DOHH2 (cell line): ENCODE results near the gene LRRN4CL.

ENCODE experiments used
- CTCF ChIP-seq: fragments of 200-600 bp; sonication (generic); IDR thresholded peaks from one replicate; pipeline ENCODE4 v1.5.1; 2014; ENCODE audit warnings: antibody characterized with exemption, mild to moderate bottlenecking, low read depth, low read length; ENCODE audit not compliant: poor library complexity, severe bottlenecking
- EZH2phosphoT487 ChIP-seq: fragments of 200-600 bp; sonication (generic); IDR thresholded peaks from 2 replicates; pipeline ENCODE4 v1.6.1; 2017; ENCODE audit warnings: borderline replicate concordance, mild to moderate bottlenecking, antibody characterized with exemption, low read length, moderate library complexity, mixed read lengths

- TF ChIP-seq CTCF (no peak), EZH2phosphoT487 (no peak)
Observed at GRCh38 chr11:62708392-62708791, 19.1 kb upstream of the LRRN4CL start.
